NT2/D1 (cell line): ENCODE results near the gene FBXL14.

ENCODE experiments used
- DNase-seq: peaks from one replicate; pipeline ENCODE4 v3.0.0-alpha.2; 2011; ENCODE audit warnings: low read depth, low spot score
- H3K27me3 ChIP-seq: 2 replicates; pipeline ENCODE4 v1.6.0; 2011; ENCODE audit warnings: mild to moderate bottlenecking; ENCODE audit not compliant: insufficient read length, insufficient read depth
- H3K36me3 ChIP-seq: 2 replicates; pipeline ENCODE4 v1.6.1; 2011; ENCODE audit warnings: mild to moderate bottlenecking, low read length, mixed read lengths; ENCODE audit not compliant: insufficient read depth, insufficient read length
- H3K4me1 ChIP-seq: 2 replicates; pipeline ENCODE4 v1.5.1; 2011; ENCODE audit not compliant: insufficient read depth, insufficient read length
- H3K4me3 ChIP-seq: 2 replicates; pipeline ENCODE4 v1.5.1; 2011; ENCODE audit warnings: low read depth; ENCODE audit not compliant: insufficient read length
- H3K9ac ChIP-seq: 2 replicates; pipeline ENCODE4 v1.6.0; 2011; ENCODE audit warnings: low read depth; ENCODE audit not compliant: insufficient read length
- H3K9me3 ChIP-seq: 2 replicates; pipeline ENCODE4 v1.5.1; 2011; ENCODE audit warnings: mild to moderate bottlenecking, low read length; ENCODE audit not compliant: insufficient read depth
- SUZ12 ChIP-seq: IDR thresholded peaks from 2 replicates; pipeline ENCODE4 v1.6.1; 2011; ENCODE audit not compliant: insufficient read length, insufficient read depth; ENCODE audit errors: extremely low read depth
- YY1 ChIP-seq: IDR thresholded peaks from 2 replicates; pipeline ENCODE4 v1.6.1; 2011; ENCODE audit not compliant: insufficient read length, insufficient read depth
- ZNF274 ChIP-seq: IDR thresholded peaks from 2 replicates; pipeline ENCODE4 v1.6.1; 2011; ENCODE audit warnings: mild to moderate bottlenecking, low read depth, low read length

The FBXL14 gene

DNA sequence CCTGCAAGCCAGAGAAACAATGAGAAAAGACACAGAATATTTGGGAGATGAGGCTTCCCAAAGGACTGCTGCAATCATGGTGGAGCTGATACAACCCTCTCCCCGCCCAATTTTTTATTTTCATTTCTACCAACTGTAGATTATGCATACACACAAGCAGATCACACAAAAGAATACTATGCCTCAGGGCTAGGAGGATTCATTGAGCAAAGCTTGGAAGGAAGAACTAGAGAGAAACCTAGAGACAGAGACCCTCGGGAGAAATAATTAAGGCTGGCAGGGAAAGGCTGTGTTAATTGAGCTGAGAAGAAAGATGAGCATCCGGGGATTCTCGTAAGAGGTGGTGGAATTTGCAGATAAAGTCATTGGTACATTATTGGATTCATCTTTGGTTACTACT lies 24.8 kb upstream of the FBXL14 start:
- Histone ChIP-seq H3K4me3 (no peak overlapping the region), H3K36me3 (no peaks in the 10 kb centered on the region), H3K4me1 (peaks cover 4% of the 10 kb centered on the region), H3K9ac (no peak overlapping the region), H3K27me3 (no peaks in the 10 kb centered on the region), H3K9me3 (no peaks in the 10 kb centered on the region)
- TF ChIP-seq YY1 (no peak), ZNF274 (no peak), SUZ12 (no peak)
- DNase-seq = no peak

- no peaks in the 10 kb centered on the region for H3K9me3 ChIP-seq
- H3K27me3 ChIP-seq = no peaks in the 10 kb centered on the region
- H3K9ac ChIP-seq = no peak overlapping the region
- TF ChIP-seq YY1 = no peak
- DNase-seq = no peak
- peaks cover 4% of the 10 kb centered on the region for H3K4me1 ChIP-seq
- no peak overlapping the region for H3K4me3 ChIP-seq
- H3K36me3 ChIP-seq = no peaks in the 10 kb centered on the region
Observed at GRCh38 chr12:1618489-1618888, 24.1 kb upstream of the FBXL14 start.

DNA sequence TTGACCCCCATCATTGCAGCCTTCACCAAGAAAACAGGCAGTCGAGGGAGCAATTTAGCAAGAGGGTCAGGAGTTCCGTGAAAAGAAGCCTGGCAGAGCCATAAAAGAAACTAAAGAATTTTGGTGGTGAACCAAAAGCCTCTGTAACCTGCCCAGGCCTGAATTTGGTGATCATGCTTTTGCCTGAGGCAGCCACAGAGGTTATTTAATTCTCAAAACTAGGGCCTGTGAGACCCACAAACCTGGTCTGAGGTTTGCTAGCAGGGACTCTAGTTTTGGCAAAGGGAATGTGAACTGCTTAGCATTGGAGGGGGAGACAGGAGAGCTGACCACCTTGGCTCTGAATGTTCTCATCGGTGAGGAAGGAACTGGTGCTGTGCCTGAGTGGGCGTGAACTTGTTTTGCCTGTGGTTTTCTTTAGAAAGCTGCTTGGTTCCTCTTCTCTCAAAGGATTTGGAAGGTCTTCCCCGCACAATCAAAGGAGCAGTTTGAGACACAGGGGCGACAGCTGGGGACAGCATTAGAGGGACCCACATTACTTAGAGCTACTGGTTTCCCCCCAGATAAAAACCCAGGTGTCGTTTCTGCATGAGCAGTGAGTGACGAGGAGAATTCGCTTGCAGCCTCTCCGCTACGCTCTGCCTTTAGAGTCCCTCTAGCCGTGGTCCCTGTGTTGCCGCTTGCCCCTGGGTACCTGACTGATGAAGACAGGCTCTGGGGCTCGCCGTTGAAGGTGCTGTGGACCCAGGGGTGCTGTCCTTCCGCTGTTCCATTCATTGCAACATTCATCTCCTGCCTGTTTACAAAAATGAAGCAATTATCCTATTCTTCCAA lies 22.1 kb upstream of the FBXL14 start:
- no peaks in the 10 kb centered on the region for H3K4me1 ChIP-seq
- no peak for DNase-seq
- H3K9ac ChIP-seq = no peak overlapping the region
- no peaks in the 10 kb centered on the region for H3K27me3 ChIP-seq
- H3K4me3 ChIP-seq = no peak overlapping the region
- H3K9me3 ChIP-seq = no peaks in the 10 kb centered on the region
- TF ChIP-seq ZNF274 (no peak), SUZ12 (no peak), YY1 (no peak)
- no peaks in the 10 kb centered on the region for H3K36me3 ChIP-seq

GRCh38 chr12:1614360-1614759 lies 20.0 kb upstream of the FBXL14 start:
- Histone ChIP-seq H3K27me3 (no peaks in the 10 kb centered on the region), H3K4me3 (no peak overlapping the region), H3K9me3 (no peaks in the 10 kb centered on the region), H3K9ac (no peak overlapping the region), H3K36me3 (no peaks in the 10 kb centered on the region), H3K4me1 (no peaks in the 10 kb centered on the region)
- no peak for TF ChIP-seq YY1
- no peak for DNase-seq

- no peak for DNase-seq
- Histone ChIP-seq H3K4me3 (no peak overlapping the region), H3K27me3 (no peaks in the 10 kb centered on the region), H3K4me1 (no peaks in the 10 kb centered on the region), H3K9me3 (no peaks in the 10 kb centered on the region), H3K36me3 (no peaks in the 10 kb centered on the region), H3K9ac (no peak overlapping the region)
- TF ChIP-seq SUZ12 = no peak
- no peak for TF ChIP-seq ZNF274
- TF ChIP-seq YY1 = no peak
Observed at GRCh38 chr12:1613860-1614259, 19.5 kb upstream of the FBXL14 start.

DNA sequence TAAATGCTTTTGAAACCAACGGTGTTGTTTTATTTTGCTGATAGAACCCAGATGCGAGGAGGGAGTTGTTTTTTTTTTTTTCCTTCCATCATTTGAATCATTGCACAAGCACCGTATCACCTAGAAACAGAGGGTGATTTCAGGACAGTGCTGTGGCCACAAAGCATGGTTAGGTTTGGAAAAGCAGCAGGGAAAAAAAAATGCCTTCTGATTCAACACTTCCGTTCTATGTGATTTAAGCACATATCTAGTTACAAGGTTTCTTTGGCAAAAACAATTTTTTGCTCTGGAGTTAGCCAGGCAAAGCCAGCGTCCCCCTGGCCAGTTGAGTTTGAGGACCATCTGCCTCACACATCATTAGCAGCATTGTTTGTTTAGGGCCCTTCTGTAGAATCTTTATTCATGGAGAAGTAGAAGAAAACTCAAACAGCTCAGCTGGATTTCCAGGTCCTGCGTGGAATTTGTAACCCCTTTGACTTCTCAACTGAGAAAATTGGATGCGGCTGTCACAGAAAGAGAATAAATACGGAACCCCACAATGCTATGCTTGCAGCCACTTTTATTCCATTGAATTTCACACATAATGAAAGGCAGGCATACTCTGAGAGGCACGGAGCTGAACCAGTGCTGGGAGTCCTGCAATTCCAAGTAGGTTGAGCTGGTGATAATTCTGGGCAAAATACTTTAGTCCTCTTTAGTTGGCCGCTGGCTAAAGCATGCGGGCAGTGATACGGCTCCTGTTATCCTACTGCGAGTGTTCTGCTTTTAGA lies 17.6 kb upstream of the FBXL14 start:
- Histone ChIP-seq H3K4me1 (no peaks in the 10 kb centered on the region), H3K36me3 (no peaks in the 10 kb centered on the region), H3K9me3 (no peaks in the 10 kb centered on the region), H3K9ac (no peak overlapping the region), H3K4me3 (no peak overlapping the region), H3K27me3 (no peaks in the 10 kb centered on the region)
- no peak for DNase-seq
- TF ChIP-seq ZNF274 (no peak), YY1 (no peak), SUZ12 (no peak)

DNA sequence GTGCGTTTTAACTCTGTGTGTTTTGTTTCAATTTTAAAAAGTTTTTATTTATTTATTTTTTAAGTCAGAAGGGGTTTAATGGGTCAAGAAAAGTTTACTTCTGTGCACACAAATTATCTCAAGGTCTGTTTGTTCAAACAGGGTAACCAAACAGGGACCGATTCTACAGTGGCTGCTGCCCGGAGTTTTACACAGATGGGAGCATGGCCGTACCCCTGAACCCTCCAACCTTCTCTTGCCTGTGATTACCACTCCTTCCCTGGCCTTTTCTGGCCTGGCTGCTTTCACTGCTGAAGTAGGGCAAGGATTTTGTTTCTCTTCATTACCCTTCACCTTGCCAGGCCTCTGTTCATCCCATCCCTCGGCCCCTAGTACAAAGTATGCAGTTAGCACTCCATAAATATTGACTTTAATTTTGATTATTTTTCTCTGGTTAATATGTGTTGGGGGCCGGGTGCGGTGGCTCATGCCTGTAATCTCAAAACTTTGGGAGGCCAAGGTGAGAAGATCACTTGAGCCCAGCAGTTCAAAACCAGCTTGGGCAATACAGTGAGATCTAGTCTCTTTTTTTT lies 15.8 kb upstream of the FBXL14 start:
- no peak for TF ChIP-seq ZNF274
- TF ChIP-seq YY1 = no peak
- no peak for TF ChIP-seq SUZ12
- no peak for DNase-seq
- Histone ChIP-seq H3K9ac (no peak overlapping the region), H3K4me3 (no peak overlapping the region), H3K27me3 (no peaks in the 10 kb centered on the region), H3K9me3 (no peaks in the 10 kb centered on the region), H3K4me1 (peaks cover 6% of the 10 kb centered on the region), H3K36me3 (no peaks in the 10 kb centered on the region)
